ENCODE data around the gene SHISAL2A. TPM values are rescaled to one million over a fixed set of nuclear protein-coding genes. Genes with fewer than 3 reads are reported as not detected.

Gene SHISAL2A
- total and polyA plus RNA-seq, 2 donors (not counting 3 experiments of a cell fraction or from before 2014, with no cell fraction given) = not detected

DNA sequence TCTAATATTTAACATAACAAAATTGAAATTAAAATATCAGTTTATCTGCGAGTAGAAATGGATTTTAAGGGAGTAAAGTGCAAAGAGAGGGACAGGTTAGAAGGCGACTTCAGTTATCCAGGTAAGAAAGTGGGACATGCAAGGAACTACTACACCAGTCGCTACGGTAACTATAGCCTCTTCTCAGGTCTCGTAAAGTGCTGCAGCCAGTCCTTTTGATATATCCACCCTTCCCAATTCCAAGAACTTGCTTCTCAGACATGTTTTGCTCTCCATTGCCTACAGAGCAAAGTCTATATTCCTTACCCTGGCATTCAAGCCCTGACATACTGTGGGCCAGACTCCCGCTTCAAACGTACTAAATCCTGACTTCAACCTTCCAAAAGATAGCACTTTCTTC, 62.7 kb downstream of the SHISAL2A start:
- Histone ChIP-seq H3K9me1 (replicated peaks; ENCODE audit: control insufficient read depth, extremely low read depth, insufficient read depth, low read length) (no peaks in the 10 kb centered on the region), H3K4me2 (ENCODE audit: insufficient read depth, low read length) (no peak overlapping the region), H4K20me1 (replicated peaks; ENCODE audit: control insufficient read depth, extremely low read depth, insufficient read depth, low read length) (no peaks in the 10 kb centered on the region), H3K9me3 (replicated peaks; ENCODE audit: control insufficient read depth, insufficient read depth, low read length) (no peaks in the 10 kb centered on the region), H2AFZ (ENCODE audit: low read depth, low read length) (no peak overlapping the region), H3K27me3 (ENCODE audit: control insufficient read depth in 2 of 2, insufficient read depth in 2 of 2, low read length in 2 of 2) (no peaks in the 10 kb centered on the region), H3K27ac (ENCODE audit: insufficient read depth, low read depth, low read length) (no peak overlapping the region), H3K36me3 (ENCODE audit: control insufficient read depth in 2 of 2, extremely low read depth in 1 of 2, insufficient read depth in 2 of 2, low read length in 2 of 2) (peaks cover 3 to 9% of the 10 kb centered on the region in 2 experiments), H3K9ac (replicated peaks; ENCODE audit: extremely low read depth, insufficient read depth, low read length) (no peak overlapping the region), H3K4me1 (ENCODE audit: control insufficient read depth, extremely low read depth, insufficient read depth, low read length) (peaks cover 11% of the 10 kb centered on the region), H3K79me2 (ENCODE audit: control insufficient read depth, insufficient read depth, low read length) (peaks cover 47% of the 10 kb centered on the region), H3K4me3 (replicated peaks in 1 of 3; ENCODE audit: insufficient read depth in 1 of 3, low read depth in 1 of 3, low read length in 3 of 3) (no peak overlapping the region)
- CTCF ChIA-PET = interaction anchor here (1.1 to 1.5 kb wide), 3 partner anchors 9 to 491 kb away, joined by 4 to 6 read pairs (median 4); no protein-coding TSS in a partner anchor
- BruUV-seq (replicated peaks) = no TSS peak
- no peak for TF ChIP-seq GATA2 (IDR thresholded peaks at IDR 0.05; ENCODE audit: insufficient read depth, insufficient read length, low read depth, low read length)
- no peak for TF ChIP-seq POLR2AphosphoS5 (IDR thresholded peaks at IDR 0.05; ENCODE audit: insufficient read depth, low read depth, low read length)
- TF ChIP-seq POLR2A (IDR thresholded peaks at IDR 0.05; ENCODE audit: low read depth, low read length) = no peak
- TF ChIP-seq, protein P1, sequence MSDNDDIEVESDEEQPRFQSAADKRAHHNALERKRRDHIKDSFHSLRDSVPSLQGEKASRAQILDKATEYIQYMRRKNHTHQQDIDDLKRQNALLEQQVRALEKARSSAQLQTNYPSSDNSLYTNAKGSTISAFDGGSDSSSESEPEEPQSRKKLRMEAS (IDR thresholded peaks at IDR 0.05; ENCODE audit: insufficient read depth, insufficient read length) = no peak
- no peak for TF ChIP-seq MYC (IDR thresholded peaks at IDR 0.05; ENCODE audit: low read depth, low read length)
- TF ChIP-seq, protein P2, sequence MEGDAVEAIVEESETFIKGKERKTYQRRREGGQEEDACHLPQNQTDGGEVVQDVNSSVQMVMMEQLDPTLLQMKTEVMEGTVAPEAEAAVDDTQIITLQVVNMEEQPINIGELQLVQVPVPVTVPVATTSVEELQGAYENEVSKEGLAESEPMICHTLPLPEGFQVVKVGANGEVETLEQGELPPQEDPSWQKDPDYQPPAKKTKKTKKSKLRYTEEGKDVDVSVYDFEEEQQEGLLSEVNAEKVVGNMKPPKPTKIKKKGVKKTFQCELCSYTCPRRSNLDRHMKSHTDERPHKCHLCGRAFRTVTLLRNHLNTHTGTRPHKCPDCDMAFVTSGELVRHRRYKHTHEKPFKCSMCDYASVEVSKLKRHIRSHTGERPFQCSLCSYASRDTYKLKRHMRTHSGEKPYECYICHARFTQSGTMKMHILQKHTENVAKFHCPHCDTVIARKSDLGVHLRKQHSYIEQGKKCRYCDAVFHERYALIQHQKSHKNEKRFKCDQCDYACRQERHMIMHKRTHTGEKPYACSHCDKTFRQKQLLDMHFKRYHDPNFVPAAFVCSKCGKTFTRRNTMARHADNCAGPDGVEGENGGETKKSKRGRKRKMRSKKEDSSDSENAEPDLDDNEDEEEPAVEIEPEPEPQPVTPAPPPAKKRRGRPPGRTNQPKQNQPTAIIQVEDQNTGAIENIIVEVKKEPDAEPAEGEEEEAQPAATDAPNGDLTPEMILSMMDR (IDR thresholded peaks at IDR 0.05; ENCODE audit: extremely low read depth in 1 of 2, insufficient read depth in 1 of 2, low read depth in 1 of 2, low read length in 2 of 2) = no peak
- TF ChIP-seq FOS (IDR thresholded peaks at IDR 0.05; ENCODE audit: borderline replicate concordance, insufficient read depth, low read length) = no peak
- TF ChIP-seq EZH2 (IDR thresholded peaks at IDR 0.05; ENCODE audit: borderline replicate concordance, low read depth, low read length, severe bottlenecking) = no peak
- TF ChIP-seq JUN (IDR thresholded peaks at IDR 0.05; ENCODE audit: borderline replicate concordance, insufficient read depth, insufficient read length, low read depth) = no peak
- dilution Hi-C loops (cut with MboI; ENCODE audit: extremely low pct_ligation_motif_present, low sequenced_read_pairs) (no loop called here), intact Hi-C loops (cut with micrococcal nuclease) (loop anchor here (5.0 kb wide), 1 partner anchor 798 kb away; no protein-coding TSS in a partner anchor)
- POLR2A ChIA-PET = interaction anchor here (0.6 to 0.8 kb wide), 2 partner anchors 340 to 1348 kb away, joined by 3 read pairs; no protein-coding TSS in a partner anchor
- no peak for DNase-seq (ENCODE audit: low read depth, low spot score)
- FAIRE-seq = no peak

Data from endothelial cell of umbilical vein (primary cell).